ENCODE results near the gene SMYD3.

Gene SMYD3

DNA sequence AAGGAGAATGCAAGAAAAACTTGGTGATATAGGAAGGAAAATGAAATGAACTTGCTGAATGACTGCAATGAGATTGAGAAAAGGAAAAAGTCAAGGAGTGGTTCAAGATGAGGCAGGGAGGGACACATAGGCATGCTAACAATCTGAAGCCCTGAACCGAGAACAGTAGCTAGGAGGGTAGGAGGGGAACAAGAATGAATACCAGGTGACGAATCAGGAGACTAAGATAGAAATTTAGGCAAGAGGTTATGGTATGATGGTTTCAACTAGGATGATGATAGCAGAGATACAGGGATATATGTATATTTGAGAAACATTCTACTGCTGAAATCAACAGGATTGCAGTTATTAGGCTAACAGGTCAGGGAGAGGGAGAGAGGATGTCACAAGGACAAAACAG, 44.1 kb downstream of the SMYD3 start:
- DNase-seq: no peak

DNA sequence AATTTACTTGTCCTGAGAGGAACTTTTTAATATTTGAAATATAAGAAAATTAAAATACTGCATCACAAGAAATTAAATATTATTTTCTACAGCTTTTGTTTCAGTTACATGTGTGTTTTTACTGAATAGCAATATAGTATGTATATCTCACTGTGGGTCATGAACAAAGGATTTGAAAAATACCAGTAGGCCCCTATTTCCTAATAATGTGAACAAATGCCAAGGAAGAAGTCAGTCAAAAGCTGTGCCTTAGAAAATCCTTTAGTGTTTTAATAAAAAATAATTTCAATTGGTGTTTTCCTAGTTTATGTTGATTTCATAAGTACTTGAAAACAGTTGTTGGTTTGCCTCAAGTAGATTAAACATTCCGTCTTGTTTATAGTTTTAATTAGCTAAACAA, 46.7 kb downstream of the SMYD3 start:
- no peak for DNase-seq

DNA sequence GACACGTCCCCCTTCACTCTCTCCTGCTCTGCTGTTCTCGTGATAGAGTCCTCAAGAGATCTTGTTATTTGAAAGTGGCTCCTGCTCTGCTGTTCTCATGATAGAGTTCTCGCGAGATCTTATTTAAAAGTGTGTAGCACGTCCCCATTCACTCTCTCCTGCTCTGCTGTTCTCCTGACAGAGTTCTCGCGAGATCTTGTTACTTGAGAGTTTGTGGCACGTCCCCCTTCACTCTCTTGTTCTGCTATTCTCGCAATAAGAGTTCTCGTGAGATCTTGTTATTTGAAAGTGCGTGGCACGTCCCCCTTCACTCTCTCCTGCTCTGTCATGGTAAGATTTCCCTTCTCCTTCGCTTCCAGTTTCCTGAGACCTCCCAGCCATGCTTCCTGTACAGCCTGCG, 47.9 kb downstream of the SMYD3 start:
- DNase-seq: no peak

DNA sequence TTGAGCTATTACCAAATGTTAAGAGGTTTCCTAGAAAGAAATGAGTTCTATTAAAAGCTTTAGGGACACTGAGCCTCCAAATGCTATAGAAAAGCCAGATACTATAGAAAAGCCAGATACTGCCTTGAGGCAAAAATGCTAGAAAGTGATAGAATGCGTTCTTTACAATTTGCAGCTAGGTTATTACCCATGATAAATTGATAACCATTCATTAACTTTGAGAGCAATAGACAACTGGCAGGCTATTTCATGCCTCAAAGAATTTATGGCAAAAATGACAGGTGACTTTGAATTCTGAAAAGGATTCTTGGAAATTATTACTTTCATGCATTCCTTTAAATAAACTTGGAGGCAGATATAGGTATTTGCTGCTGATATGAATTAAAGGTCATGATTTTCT, 51.6 kb downstream of the SMYD3 start:
- DNase-seq: no peak

DNA sequence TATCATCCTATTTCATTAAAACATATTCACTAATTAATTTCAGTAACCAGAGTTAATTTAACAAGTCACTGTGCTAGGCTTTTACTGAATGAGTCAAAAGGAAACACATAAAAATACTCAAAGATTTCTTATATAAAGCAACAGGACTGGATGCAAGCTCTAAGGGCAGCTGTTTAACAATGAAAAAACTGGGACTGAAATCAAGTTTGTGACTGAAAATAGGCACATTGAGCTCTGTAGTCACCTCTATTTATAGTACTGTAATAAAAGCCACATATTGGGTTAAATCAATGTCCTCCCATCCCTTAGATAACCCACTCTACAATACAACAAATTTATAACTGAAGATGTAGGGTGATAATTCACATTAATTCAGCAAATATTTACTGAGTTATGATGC, 52.4 kb downstream of the SMYD3 start:
- no peak for DNase-seq

DNA sequence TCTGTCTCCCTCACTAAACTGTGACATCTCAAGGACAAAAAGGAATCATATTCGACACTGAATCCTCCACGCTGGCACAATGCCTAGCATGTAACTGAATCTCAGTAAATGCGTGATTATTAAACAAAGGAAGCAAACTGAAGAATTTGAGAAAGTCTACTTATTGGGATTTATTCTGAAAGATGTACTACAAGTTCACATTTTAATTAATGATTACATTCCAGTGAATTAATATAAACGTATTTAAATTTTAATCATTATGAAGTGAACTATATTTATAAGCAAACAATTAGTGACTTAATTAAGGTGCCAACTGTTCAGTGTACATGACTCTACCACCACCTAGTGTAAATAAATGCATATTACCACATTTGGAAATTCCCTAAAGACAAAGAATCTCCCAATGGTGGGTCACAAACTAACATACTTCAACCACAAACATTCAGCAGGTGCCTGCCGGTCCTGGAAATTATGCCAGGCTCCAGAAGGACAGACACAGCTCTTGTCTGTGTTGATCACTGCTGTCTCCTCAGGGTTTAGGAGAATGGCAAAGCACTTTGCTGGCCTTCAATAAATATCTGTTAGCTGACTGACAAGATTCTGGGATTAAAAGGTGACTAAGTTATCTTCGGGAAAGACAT, 56.3 kb downstream of the SMYD3 start:
- DNase-seq: peak; percentile 65

DNA sequence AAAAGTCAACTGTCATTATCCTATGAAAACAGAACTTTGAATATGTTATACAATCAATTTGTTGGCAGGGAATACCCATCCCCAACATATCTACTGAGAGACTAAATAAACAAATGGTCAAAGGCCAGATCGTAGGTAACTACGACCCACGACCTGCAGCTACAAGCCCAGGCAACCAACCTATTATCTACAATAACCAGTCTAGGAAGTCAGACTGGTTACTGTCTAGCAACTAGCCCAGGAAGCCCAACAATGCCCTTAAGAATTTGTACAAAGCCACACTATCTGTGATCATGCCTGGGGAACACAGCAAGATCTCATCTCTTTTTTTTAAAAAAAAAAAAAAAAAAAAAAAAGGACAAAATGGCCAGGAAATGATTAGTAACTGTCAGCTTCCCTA, 58.7 kb downstream of the SMYD3 start:
- DNase-seq: no peak

DNA sequence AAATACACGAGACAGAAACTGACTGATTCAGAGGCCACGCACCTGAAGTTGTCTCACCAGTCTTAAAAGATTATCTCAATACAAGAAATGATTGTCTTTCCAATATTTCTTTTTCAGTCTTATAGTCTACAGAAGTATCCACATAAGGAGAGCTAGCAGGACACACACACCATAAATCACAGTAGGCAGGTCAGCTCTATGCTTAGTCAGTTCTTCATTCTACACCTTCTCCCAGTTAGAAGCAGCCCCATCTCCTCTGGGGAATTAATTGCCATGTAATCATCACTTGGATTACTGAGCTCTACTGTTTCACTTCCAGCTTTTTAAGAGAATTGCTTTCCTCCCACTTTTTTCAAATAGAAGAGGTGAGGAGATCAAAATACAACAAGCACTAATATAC, 59.6 kb downstream of the SMYD3 start:
- no peak for DNase-seq

DNA sequence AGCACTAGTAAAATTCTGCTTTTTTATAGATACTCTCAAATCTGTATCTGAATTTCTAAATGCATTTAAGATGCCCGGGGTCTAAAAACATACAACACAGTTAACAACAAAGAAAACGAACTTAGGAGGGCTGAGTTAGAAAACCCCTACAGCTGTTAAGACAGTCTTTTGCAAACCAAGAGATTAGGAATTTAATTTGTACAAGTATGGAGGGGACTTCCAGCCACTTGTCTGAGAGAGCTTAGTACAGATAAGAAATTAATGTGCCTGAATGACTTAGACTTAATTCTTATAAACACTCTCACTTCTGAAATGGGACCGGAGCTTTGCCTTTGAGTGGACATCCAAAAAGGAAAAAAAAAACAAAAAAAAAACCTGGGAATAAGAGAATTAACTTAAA, 61.6 kb downstream of the SMYD3 start:
- DNase-seq: no peak

DNA sequence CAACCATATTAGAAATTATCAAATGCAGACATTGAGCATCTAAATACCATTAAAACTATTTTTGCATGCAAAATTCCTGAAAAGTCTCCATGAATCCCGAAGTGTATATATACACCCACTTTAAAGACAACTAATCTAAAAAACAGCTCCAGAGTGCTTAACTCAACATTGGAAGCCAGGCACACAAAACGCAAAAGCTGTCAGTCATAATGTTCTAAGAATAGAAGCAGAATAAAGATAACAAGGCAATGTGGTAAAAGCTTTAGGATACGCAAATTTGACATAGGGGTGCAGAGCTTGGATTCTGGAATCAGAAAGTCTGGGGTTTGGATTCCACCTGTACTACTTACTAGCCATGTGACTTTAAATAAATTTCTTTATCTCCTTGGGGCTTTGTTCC, 62.5 kb downstream of the SMYD3 start:
- DNase-seq: no peak

DNA sequence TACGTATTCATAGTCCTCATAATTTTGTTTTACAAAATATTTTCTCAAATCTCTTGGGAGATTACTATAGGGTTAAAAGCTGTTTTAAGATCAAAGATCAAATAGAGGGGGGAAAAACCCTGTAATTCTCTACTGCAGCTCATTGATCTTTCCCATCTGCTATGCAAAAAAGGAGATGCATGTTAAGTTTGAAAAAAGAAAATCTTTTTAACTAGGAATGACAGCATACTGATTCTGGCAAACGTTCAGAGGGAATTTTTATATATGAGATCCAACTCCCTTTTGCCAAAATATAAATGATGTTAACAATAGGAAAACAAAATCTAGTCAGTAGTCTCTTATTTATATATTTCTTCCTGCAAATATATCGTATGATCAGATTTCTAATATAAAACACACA, 69.1 kb downstream of the SMYD3 start:
- no peak for DNase-seq

DNA sequence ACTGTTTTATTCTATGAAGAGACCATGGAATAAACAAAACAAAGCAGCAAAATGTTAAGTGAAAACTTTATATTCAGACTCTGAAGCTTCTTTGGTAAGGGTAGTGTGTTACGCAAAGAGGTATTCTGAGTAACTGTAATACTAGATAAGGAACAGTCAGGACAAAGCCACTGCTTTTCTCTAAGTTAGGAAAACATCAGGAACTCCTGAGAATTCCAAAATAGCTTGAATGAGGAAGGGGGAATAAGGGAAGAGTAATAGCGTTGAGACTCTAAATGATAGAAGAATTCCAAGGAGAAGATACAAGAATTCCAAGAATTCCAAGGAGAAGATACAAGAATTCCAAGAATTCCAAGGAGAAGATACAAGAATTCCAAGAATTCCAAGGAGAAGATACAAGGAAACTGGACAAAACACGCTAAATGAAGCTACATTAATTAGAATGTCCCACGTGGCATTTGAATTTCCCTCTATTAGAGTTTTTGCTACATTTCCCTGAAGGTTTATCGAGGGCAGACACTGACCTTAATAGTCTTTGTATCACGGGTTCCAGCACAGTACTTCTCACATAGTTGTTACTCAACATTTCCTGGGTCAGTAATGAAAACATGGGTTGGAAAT, 71.5 kb downstream of the SMYD3 start:
- no peak for DNase-seq

DNA sequence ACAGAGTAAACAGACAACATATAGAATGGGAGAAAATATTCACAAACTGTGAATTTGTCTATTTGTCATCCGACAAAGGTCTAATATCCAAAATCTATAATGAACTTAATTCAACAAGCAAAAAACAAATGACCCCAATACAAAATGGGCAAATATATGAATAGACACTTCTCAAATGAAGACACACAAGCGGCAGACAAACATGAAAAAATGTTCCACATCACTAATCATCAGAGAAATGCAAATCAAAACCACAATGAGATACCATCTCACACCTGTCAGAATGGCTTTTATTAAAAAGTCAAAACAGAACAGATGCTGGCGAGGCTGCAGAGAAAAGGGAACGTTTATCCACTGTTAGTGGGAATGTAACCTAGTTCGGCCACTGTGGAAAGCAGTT, 72.7 kb downstream of the SMYD3 start:
- DNase-seq: no peak

DNA sequence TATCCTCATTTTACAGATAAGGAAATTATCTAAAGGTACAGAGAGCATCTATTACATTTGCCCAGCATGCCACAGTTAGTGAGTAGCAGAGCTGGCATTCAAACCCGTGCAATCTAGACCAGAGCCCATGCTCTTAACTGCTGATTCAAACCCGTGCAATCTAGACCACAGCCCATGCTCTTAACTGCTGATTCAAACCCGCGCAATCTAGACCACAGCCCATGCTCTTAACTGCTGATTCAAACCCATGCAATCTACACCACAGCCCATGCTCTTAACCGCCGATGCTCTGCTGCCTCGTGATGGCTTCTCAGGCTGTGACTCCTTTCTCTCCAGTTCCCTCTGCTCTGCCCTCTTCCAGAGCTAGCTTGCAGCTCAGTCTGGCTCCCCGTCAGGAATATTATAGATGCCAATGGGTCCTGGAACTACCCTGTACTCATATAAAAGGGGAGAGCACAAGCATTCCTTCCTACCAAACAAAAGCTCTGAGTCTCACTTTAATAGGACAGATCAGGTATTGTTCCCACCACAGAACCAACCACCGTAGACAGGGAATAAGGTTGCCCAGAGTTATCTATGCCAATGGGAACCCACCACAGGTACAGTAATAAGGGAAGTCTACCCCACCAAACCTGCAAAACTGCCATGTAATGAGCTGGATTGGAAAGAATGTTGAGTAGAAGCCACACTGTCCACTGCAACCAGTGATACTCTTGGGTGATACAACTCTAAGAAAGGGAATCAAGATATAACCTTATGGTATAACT, 78.4 kb downstream of the SMYD3 start:
- DNase-seq: no peak

DNA sequence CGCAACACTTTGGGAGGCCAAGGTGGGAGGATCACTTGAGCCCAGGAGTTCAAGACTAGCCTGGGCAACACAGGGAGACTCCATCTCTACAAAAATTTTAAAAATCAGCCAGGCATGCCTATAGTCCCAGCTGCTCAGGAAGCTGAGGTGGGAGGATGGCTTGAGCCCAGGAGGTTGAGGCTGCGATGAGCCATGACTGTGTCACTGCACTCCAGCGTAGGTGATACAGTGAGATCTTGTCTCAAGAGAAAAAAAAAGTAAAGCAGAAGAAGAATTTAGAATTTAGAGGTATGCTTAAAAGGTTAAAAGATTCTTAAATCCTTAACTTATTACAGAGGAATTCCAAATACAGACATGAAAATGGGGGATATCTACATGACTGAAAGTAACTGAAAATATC, 79.5 kb downstream of the SMYD3 start:
- DNase-seq: no peak

DNA sequence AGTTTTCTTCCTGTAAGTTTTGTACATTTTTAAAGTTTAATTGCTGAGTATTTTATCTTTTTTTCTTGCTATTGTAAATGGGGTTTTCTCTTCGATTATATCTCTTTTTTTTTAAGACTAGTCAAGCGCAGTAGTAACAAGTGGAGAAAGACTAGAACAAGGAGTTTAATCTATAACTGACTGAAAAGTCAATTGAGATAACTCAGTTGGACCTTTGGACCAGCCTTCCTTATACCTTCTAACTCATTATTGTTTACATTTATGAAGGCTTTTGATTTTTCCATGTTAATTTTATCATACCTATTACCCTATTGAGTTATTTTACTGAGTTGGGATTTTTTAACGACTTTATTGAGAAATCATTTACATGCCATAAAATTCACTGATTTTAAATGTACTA, 81.2 kb downstream of the SMYD3 start:
- no peak for DNase-seq

DNA sequence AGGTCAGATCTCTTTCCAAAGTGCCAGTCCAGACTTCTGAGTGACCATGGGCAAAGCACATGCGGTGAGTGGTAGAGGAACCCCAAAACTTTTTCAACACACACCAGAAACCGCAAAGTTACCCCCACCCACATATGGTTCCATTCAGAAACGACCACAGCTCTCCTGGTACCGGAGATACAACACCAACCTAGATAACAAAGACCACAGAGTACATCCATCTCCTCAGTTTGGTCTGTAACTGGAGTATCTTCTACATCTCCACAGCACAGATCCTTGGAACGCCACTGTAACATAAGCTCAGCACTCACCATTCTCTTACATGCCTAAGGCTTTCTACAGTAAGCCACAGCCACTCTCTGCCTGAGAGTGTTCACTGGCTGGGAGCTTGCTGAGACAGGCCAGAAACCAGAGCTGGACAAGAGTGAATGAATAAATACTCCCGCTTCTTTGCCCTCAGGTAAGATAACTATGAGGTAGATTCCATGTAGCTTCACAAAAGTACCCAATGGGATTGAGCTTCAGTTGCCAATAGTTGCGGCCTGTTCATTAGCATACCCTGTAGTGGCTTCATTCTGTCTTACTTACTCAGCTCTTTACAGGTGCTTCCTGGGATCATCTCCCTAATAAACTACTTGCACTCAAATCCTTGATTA, 81.8 kb downstream of the SMYD3 start:
- no peak for DNase-seq

DNA sequence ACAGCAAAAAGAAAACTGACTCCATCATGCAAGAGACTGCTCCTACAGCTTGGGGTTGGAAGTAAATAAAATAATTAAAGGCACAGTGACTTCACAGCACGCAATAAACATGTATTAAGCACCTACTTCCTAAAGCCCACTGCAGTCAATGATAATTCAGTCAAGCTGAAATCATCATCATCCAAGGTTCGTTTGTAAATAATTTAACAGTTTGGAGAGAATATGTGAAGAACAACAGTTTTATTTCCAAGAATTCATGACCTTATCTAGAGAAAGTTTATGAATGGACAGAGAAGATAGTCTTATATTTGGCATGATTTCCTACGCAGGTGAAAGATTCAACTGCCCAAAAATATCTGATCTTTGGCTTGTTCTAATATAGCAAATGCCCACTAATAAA, 86.8 kb downstream of the SMYD3 start:
- DNase-seq: no peak

DNA sequence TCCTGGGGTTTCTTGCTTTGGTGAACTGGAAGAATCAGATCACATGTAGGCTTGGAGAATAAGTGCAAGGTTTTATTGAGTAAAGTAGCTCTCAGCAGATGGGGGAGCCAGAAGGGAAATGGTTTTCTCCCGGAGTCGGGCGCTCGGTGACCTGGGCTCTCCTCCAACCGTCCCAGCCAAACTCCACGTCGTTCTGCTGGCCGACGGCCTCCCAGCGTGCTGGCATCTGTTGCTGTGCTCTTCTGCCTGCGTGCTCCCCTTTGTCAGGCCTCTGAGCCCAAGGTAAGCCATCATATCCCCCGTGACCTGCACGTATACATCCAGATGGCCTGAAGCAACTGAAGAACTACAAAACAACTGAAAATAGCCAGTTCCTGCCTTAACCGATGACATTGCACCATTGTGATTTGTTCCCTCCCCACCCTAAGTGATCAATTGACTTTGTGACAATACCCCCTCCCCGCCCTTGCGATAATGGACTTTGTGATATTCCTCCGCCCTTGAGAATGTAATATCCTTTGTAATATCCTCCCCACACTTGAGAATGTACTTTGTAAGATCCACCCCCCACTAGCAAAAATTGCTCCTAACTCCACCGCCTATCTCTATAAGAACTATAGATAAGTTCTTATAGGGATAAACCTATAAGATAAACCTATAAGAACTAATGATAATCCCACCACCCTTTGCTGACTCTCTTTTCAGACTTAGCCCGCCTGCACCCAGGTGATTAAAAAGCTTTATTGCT, 88.3 kb downstream of the SMYD3 start:
- no peak for DNase-seq

DNA sequence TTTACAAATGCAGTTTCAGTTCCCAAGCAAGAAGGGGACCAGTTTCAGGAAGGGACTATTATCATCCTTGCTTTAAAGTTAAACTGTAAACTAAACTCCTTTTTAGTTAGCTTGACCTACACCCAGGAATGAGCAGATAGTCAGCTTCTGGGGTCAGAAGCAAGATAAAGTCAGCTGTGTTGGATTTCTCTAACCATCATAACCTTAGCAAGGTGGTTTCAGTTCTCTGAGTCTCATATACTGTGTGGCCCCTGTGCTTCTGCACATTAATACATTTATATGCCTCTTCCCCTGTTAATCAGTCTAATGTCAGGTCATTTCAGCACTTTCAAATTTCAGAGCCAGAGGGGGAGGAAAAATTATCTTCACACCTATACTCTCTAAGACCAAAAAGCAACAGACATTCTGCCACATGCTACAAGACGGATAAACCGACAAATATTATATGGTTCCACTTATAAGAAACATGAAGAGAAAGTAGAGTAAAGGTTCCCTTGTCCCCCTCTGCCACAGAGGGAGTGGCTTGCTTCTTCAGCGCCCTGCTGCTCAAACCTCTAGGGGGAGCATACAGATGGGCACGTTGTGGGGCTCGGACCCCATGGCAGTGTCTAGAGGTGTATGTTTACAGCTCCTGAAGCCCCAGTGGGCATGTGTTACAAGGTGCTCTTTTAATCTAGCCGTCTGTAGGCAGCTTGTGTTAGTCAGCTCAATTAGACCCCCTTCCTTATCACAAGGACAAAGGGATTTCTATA, 89.1 kb downstream of the SMYD3 start:
- no peak for DNase-seq

DNA sequence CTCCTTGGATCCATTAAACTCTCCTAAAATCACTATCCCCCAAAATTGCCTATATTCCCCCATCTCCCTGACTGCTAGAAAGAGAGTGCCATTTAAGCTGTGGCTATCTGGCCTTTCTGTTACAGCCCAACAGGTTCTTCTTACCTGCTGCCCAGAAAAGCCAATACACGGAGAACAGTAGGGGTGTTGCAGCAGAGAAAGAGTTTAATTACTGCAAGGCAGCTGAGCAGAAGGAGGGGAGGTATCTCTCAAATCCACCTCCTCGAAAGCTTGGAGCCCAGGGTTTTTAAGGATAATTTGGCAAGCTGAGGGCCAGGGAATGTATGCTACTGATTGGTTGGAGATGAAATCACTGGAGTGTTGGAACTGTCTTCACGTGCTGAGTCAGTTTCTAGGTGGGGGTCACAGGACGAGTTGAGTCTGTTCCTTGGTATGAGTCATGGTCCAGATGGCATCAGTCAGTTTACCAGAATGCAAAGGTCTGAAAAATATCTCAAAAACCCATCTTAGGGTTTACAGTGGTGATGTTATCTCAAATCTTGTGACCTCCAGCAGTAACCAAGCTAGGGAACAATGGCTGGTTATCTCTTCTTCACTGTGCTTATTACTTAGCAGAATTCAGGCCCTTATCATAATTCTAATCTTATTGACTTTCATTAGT, 89.8 kb downstream of the SMYD3 start:
- DNase-seq: no peak

DNA sequence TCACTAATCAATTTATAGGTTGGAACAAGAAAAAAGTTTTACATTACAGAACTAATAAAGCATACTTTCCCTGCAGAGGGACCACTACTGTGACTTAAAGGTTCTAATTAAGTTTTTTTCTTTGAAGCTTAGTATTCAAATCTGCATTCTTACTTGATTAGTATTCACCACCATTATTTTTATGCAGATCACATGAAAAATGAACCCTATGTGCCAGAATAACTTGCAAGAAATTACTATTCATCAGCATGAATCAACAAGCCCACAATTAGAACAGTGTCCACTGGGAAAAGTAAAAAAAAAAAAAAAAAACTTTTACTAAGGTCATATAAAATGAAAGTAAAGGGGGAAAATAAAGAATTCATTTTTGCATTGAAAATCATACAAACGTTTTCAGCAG, 90.8 kb downstream of the SMYD3 start:
- DNase-seq: no peak

Measured in NCI-H1105 treated with DMSO at 0.1 percent for 48 hours (cell line).